Measurements from ENCODE around the gene TM6SF1.

DNA sequence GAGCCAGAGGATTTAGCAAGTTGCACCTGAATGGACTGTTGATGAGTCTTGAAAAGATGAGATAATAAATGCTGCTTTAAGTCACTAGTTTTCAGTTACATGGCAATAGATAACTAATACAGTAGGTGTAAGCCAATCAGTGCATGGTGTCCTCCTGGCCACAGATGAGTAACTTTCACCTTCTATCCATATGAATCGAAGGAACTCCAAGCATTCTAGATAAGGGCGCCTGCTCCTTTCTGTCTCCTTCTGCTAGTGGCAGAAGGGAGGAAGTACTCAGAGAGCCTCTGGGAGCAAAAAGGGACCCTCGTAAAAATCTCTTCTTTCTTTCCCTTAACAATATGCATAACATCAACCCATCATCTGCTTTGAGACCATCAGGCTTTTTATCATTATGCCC is 37.3 kb downstream of the TM6SF1 start:
- TF ChIP-seq, protein P1, sequence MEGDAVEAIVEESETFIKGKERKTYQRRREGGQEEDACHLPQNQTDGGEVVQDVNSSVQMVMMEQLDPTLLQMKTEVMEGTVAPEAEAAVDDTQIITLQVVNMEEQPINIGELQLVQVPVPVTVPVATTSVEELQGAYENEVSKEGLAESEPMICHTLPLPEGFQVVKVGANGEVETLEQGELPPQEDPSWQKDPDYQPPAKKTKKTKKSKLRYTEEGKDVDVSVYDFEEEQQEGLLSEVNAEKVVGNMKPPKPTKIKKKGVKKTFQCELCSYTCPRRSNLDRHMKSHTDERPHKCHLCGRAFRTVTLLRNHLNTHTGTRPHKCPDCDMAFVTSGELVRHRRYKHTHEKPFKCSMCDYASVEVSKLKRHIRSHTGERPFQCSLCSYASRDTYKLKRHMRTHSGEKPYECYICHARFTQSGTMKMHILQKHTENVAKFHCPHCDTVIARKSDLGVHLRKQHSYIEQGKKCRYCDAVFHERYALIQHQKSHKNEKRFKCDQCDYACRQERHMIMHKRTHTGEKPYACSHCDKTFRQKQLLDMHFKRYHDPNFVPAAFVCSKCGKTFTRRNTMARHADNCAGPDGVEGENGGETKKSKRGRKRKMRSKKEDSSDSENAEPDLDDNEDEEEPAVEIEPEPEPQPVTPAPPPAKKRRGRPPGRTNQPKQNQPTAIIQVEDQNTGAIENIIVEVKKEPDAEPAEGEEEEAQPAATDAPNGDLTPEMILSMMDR (IDR thresholded peaks at IDR 0.05): no peak
- no peak for TF ChIP-seq POLR2AphosphoS5 (IDR thresholded peaks at IDR 0.05)
